LNCAP (cell line): ENCODE data around the gene ITGA3.

Source experiments
- CTCF ChIP-seq: fragments of 450-650 bp; IDR thresholded peaks from 2 replicates; pipeline ENCODE4 v1.5.1; 2017; ENCODE audit warnings: mild to moderate bottlenecking

ITGA3 gene

GRCh38 chr17:50094243-50094752 lies 38.4 kb downstream of the ITGA3 start:
- TF ChIP-seq CTCF: peak; percentile 91

GRCh38 chr17:50094753-50095619 lies 39.1 kb downstream of the ITGA3 start, which contains the start of gene PDK2:
PDK2 (plus strand) TSS chr17:50095351; CDS start chr17:50095436, 85 bp downstream.
- no peak for TF ChIP-seq CTCF

- no peak for TF ChIP-seq CTCF
Measured at GRCh38 chr17:50095626-50096037, 39.7 kb downstream of the ITGA3 start.

- TF ChIP-seq CTCF: no peak
Measured at GRCh38 chr17:50096092-50096491, 40.2 kb downstream of the ITGA3 start.

GRCh38 chr17:50096758-50097157 lies 40.8 kb downstream of the ITGA3 start:
- no peak for TF ChIP-seq CTCF

GRCh38 chr17:50097455-50097854 lies 41.5 kb downstream of the ITGA3 start:
- no peak for TF ChIP-seq CTCF

- no peak for TF ChIP-seq CTCF
Measured at GRCh38 chr17:50097926-50098325, 42.0 kb downstream of the ITGA3 start.
